ELF-1 (cell line): ENCODE measurements around the gene OCSTAMP.

Source experiments
- DNase-seq: peaks from one replicate; pipeline ENCODE4 v3.0.0-alpha.2; 2016; ENCODE audit warnings: low read depth, low spot score

Gene OCSTAMP

GRCh38 chr20:46553926-46554325 is 3.5 kb upstream of the OCSTAMP start:
- no peak for DNase-seq

DNA sequence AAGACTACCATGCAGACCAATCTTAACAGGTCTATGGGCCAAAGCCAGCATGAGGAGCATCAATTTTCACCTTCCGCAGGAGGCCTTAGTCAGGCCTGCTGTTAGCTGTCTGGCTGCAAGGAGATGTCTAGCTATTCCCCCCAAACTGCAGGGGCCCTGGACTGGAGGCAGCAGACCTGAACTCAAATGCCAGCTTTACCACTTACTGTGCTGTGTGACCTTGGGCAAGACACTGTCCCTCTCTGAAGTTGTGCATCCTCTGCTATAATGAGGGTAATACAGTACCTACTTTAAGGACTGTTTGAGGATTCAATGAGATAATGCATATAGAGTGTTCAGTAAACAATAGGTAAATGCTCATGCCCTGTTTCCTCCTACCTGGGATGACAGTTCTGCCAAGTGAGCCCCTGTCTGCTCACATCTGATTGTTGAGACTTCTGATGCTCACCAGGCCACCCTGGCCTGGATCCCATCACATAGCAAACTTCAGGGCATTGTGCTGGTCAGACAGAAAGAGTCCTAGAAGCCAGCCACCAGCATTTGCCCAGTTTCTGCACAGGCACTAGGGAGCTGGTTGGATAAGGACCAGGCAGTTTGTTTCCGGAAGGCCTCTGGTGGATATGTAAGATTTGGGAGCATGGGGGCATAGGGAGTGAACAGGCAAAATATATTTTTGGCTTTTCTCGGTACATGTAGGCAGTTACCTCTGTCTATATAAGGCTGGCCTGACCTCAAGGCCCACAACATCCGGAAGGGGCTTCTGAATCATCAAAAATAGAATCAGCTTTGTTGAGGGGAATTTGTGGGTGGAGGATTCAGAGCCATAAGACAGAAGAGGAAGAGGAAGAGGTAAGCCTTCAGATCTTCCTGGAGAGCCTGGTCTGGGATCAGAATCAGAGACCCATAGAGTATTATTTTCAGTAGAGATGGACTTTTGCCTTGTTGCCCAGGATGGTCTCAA is 2.3 kb upstream of the OCSTAMP start:
- no peak for DNase-seq

- DNase-seq = peak; percentile 47
Measured at GRCh38 chr20:46551522-46552381, 1.3 kb upstream of the OCSTAMP start.

DNA sequence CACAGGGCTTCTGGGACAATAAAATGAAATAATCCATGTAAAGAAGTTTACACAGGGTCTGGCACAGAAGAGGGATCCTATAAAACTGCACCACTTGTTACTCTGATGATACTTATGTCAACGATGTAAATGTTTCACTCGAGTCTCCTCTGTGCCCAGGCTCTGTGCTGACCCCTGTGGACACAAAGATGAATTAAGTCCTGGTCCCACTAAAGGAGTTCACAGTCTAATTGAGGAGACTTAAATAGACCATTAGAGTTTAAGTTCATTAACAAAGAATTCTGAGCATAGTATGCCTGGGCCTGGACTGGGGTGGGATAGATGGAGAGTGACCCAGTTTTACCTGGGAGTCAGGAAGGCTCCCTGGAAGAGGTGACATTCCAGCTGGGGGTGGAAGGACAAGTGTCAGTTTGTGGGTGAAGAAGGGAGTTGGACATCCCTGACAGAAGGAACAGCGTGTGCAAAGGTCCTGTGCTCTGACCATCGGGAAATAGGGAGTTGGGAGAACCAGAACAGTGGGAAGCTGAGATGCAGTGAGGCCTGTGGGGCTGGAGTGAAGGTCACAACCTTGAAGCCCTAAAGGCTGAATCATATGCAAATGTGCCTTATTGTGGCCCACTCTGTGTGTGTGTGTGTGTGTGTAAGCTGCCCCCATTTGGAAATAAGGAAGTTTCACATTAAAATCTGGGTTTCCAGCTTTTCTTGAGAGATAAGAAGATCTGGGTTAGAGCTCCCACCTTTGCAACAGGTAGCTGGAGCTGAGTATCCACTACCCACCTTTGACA is 1.1 kb downstream of the OCSTAMP start:
- no peak for DNase-seq

GRCh38 chr20:46548688-46549087 is 1.8 kb downstream of the OCSTAMP start:
- DNase-seq = no peak

DNA sequence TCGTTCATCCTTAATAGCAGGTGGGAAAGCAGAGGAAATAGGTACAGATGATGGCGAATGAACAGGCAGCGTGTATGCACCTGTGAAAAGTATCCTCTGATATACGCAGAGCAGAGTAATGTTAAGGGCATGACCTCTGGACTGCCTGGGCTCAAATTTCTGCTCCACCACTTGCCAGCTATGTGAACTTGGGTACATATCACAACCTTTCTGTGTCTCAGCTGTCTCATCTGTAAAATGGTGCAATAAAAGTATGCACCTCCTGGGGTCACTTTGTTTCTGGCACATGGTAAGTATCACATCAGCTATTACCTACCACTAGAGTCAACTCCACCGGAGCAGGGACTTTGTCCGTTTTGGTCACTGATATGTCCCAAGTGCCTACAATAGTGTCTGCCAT is 2.5 kb downstream of the OCSTAMP start:
- no peak for DNase-seq

GRCh38 chr20:46546936-46547335 is 3.5 kb downstream of the OCSTAMP start:
- DNase-seq = no peak

DNA sequence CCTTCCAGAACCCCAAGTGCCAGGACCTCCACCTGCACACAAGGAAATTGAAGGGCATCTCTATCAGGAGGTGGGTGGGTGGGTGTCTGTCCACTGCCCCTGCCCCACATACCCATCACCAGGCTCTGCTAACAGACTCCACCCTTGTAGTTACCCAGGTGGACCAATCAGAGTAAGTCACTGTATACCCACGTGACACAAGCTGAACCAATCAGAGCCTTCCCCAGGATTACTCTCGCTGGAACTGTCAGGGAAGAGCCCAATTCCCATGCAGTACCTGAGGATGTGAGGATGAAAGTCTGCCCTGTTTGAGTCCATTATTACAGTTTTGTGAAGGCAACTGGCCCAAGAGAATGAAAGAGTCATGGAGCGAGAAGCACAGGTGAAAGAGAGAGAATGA is 4.2 kb downstream of the OCSTAMP start:
- no peak for DNase-seq

DNA sequence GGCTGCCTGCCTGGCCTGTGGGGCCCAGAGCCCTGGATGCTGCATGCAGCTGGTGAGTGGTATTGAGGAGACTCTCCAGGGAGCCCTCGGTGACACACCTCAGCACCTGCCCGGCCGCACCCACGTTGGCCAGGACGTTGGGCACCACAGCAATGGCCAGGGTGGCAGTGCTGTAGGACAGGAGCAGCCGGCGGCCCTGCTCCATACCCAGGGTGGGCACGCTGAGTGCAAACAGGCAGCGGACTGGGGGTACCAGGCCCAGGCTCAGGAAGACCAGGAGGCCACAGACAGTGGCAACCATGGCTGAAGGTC is 4.7 kb downstream of the OCSTAMP start:
- no peak for DNase-seq

DNA sequence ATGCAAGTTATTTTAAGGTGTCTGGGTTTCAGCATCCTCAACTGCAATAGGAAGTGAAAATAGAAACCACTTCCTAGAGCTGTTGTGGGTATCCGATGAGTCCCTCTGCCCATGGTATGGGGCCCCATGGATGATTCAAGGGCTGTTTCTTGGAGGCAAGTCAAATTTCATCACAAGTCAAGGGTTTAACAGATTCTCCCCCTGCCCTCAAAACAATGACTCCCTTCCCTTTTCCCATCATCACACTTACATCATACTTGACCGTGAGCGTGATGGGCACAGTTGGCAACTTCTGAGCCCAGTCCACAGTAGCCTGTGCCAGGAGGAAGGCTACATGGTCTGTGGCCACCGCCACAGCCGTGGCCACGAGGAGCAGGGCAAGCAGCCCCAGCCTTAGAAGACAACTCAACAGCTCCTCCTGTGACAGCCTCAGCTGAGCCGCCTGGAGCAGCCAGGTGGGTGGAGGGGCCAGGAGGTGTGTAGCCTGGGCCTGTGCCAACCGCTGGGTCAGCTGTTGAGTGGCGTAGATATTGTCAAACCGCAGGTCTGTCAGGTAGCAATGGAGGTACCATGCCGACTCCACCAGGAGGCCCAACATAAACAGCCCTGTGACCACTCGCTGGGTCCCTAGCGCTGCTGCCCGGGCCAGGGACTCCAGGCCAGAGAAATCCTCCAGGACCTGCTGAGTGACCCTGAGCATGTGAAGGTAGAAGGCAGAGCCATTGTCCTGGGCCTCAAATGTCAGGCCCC is 5.2 kb downstream of the OCSTAMP start:
- no peak for DNase-seq

GRCh38 chr20:46544576-46544975 is 5.9 kb downstream of the OCSTAMP start:
- DNase-seq = no peak

GRCh38 chr20:46543959-46544358 is 6.5 kb downstream of the OCSTAMP start:
- DNase-seq = no peak

GRCh38 chr20:46543033-46543432 is 7.4 kb downstream of the OCSTAMP start:
- DNase-seq = no peak

- peak; percentile 34 for DNase-seq
Measured at GRCh38 chr20:46541229-46541935, 9.1 kb downstream of the OCSTAMP start.

- DNase-seq = no peak
Measured at GRCh38 chr20:46539113-46539512, 11.3 kb downstream of the OCSTAMP start.

- no peak for DNase-seq
Measured at GRCh38 chr20:46530640-46531039, 19.8 kb downstream of the OCSTAMP start.

GRCh38 chr20:46523696-46524328 is 26.6 kb downstream of the OCSTAMP start:
- peak; percentile 13 for DNase-seq

DNA sequence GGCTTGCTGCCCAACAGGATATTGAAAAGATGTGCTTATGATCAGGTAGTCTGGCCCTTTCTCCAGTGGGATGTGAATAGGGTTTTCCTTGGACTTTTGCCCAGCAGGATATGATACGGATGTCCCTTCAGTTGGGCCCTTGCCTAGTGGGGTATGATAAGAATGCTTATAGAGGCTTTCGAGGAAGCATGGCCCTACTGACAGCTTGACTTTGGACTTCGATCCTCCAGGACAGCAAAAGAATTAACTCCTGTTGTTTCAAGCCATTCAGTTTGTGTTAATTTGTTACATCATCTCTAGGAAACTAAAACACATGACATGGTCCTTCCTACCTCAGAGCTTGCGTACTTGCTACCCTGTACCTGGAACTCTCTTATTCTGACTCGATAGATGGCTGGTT is 27.3 kb downstream of the OCSTAMP start:
- DNase-seq = no peak

DNA sequence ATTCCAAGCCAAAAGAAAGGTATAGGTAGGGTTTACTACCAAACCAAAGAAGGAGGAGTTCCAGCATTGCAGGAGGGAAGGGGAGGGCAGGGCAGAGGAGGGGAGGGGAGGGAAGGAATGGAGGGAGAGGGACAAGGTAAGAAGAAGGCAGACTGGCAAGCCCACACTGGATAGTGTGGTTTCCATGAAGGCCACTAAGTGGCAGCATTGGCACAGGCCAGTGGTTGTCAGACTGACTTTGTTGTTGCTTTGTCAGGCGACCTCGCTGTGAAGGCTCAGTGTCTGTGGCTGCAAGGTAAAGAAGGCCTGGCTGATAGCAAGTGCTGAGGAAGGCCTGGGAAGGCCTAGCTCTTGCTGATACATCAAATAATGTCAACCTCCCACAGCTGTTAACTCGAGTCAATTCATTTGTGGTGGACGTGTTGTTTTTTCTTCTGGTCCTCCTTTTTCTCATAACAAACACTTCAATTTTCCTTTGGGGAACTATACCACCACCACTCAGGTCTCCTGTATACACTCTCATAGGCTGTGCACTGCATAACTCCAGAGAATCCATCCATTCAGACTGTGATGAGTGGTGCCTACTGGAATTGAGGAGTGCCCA is 29.4 kb downstream of the OCSTAMP start:
- peak; percentile 86 for DNase-seq

- no peak for DNase-seq
Measured at GRCh38 chr20:46520540-46520939, 29.9 kb downstream of the OCSTAMP start.
